K562 (cell line): ENCODE data around the gene EDNRB.

Experiments
- BRD4 ChIP-seq: fragments of 200-600 bp; sonication (generic); IDR thresholded peaks from 2 replicates; pipeline ENCODE4 v1.6.1; 2017; ENCODE audit warnings: inconsistent platforms
- CTCF ChIP-seq, 3 experiments: IDR thresholded peaks in 2 of 3; conservative IDR thresholded peaks in 1 of 3; 2 replicates each; pipeline ENCODE4 v1.5.1; 2011 to 2012; ENCODE audit warnings: low read length in 3 of 3, mild to moderate bottlenecking in 3 of 3, control low read depth in 2 of 3, improper control_type of control experiment in 1 of 3, inconsistent platforms in 1 of 3, low read depth in 1 of 3, mixed read lengths in 1 of 3, moderate library complexity in 1 of 3; ENCODE audit not compliant: insufficient read depth in 2 of 3
- SOX6 ChIP-seq: fragments of 450-650 bp; IDR thresholded peaks from 2 replicates; pipeline ENCODE4 v1.6.1; 2014; ENCODE audit warnings: mild to moderate bottlenecking
- ZNF644 ChIP-seq: fragments of 200-800 bp; sonication (Bioruptor generic); IDR thresholded peaks from 2 replicates; pipeline ENCODE4 v1.6.1; 2016; ENCODE audit warnings: low read depth, missing genetic modification characterization, missing compliant biosample characterization

DNA sequence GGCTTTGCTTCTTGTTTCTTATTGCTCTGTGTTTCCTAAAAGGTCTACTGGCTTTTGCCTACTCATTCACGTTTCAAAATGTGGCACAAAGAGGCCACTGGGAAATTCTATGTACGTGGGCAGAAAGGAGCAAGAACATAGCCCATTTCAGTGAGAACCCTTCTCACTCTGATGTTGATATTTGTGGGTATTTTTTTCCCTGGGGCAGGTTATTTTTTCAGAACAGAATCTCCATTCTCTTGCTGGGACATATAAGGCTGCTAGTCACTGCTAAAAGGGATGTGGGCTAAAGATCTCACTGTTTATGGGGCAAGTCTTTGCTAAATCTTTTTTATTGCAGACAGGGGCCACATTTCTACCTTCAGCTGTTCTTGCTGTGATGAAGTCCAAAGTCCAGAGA is 27.1 kb downstream of the EDNRB start:
- no peak for TF ChIP-seq ZNF644 (tag)
- TF ChIP-seq BRD4: no peak
- TF ChIP-seq CTCF (IDR thresholded peaks at IDR 0.05 in 2 of 3, conservative IDR thresholded peaks at IDR 0.05 in 1 of 3; ENCODE audit: insufficient read depth in 2 of 3, low read depth in 1 of 3, low read length in 3 of 3): no peak
- no peak for TF ChIP-seq SOX6
